Skeletal muscle tissue (tissue), 4 donors: Measurements from ENCODE around the gene PEX10. TPM values are rescaled to one million over a fixed set of nuclear protein-coding genes. Genes with fewer than 3 reads are reported as not detected.

Source experiments
- H3K27ac ChIP-seq: one replicate; pipeline ENCODE4 v1.7.0; 2013; ENCODE audit warnings: mild to moderate bottlenecking, low read depth, low read length, inconsistent platforms
- H3K27me3 ChIP-seq, 3 donors: one replicate each; pipeline ENCODE4 v1.7.0; 2013; ENCODE audit warnings: low read length in 3 of 3; ENCODE audit not compliant: control insufficient read depth in 3 of 3, insufficient read depth in 3 of 3
- H3K36me3 ChIP-seq, 3 donors: one replicate each; pipeline ENCODE4 v1.7.0; 2013; ENCODE audit warnings: low read length in 3 of 3; ENCODE audit not compliant: control insufficient read depth in 3 of 3, insufficient read depth in 3 of 3
- H3K4me1 ChIP-seq, 3 donors: one replicate each; pipeline ENCODE4 v1.7.0; 2013; ENCODE audit warnings: low read length in 3 of 3, mild to moderate bottlenecking in 3 of 3; ENCODE audit not compliant: control insufficient read depth in 3 of 3, insufficient read depth in 3 of 3
- H3K4me3 ChIP-seq, 3 donors: one replicate each; pipeline ENCODE4 v1.7.0; 2013; ENCODE audit warnings: low read length in 3 of 3
- H3K9ac ChIP-seq, 3 donors: one replicate each; pipeline ENCODE4 v1.7.0; 2013; ENCODE audit warnings: low read length in 3 of 3, mild to moderate bottlenecking in 3 of 3, moderate library complexity in 2 of 3, low read depth in 1 of 3
- H3K9me3 ChIP-seq, 3 donors: one replicate each; pipeline ENCODE4 v1.7.0; 2013; ENCODE audit warnings: low read length in 3 of 3; ENCODE audit not compliant: control insufficient read depth in 3 of 3
- total RNA-seq: library from RNA; depleted of rRNA; stranded (reverse); fragments of >200 nt; gene quantifications from one replicate; pipeline ENCODE4 v1.2.3, GENCODE V29; 2014
- donor health status: Osteomylitis.

Gene PEX10
- total RNA-seq, 1 donor from 2014 or later = 27.1 TPM

- no peaks in the 10 kb centered on the region for H3K36me3 ChIP-seq
- H3K27ac ChIP-seq = no peak overlapping the region
- H3K4me3 ChIP-seq = no peak overlapping the region
- H3K9me3 ChIP-seq = peaks cover 2 to 7% (median 5%) of the 10 kb centered on the region in 3 donors
- H3K27me3 ChIP-seq = peaks cover 37 to 62% (median 53%) of the 10 kb centered on the region in 3 donors
- no peaks in the 10 kb centered on the region for H3K4me1 ChIP-seq
- H3K9ac ChIP-seq = no peak overlapping the region
These were observed 15.6 kb upstream of the PEX10 start for GRCh38 chr1:2427976-2428375.

- Histone ChIP-seq H3K27ac (no peak overlapping the region), H3K9me3 (peaks cover 2 to 7% (median 5%) of the 10 kb centered on the region in 3 donors), H3K4me3 (no peak overlapping the region), H3K36me3 (no peaks in the 10 kb centered on the region), H3K9ac (no peak overlapping the region), H3K4me1 (no peaks in the 10 kb centered on the region), H3K27me3 (peaks cover 34 to 52% (median 43%) of the 10 kb centered on the region in 3 donors)
These were observed 14.7 kb upstream of the PEX10 start for GRCh38 chr1:2427051-2427450.

- Histone ChIP-seq H3K9me3 (peaks cover 2 to 7% (median 5%) of the 10 kb centered on the region in 3 donors), H3K27me3 (peaks cover 34 to 48% (median 38%) of the 10 kb centered on the region in 3 donors), H3K4me3 (no peak overlapping the region)
These were observed 14.2 kb upstream of the PEX10 start for GRCh38 chr1:2426540-2426939.

GRCh38 chr1:2425892-2426291, 13.5 kb upstream of the PEX10 start:
- H3K4me3 ChIP-seq = no peak overlapping the region
- H3K9me3 ChIP-seq = peaks cover 2 to 7% (median 5%) of the 10 kb centered on the region in 3 donors
- peaks cover 31 to 41% (median 36%) of the 10 kb centered on the region in 3 donors for H3K27me3 ChIP-seq
- no peak overlapping the region for H3K27ac ChIP-seq
- H3K4me1 ChIP-seq = no peaks in the 10 kb centered on the region
- H3K36me3 ChIP-seq = no peaks in the 10 kb centered on the region
- no peak overlapping the region for H3K9ac ChIP-seq

More at GRCh38 chr1:2426540-2426939, 14.2 kb upstream of the PEX10 start:
- H3K36me3 ChIP-seq = no peaks in the 10 kb centered on the region
- H3K4me1 ChIP-seq = no peaks in the 10 kb centered on the region
- H3K9ac ChIP-seq = no peak overlapping the region
- H3K27ac ChIP-seq = no peak overlapping the region

GRCh38 chr1:2422523-2422922, 10.2 kb upstream of the PEX10 start:
- H3K9ac ChIP-seq = no peak overlapping the region
- no peaks in the 10 kb centered on the region for H3K36me3 ChIP-seq
- no peak overlapping the region for H3K4me3 ChIP-seq
- H3K4me1 ChIP-seq = no peaks in the 10 kb centered on the region
- H3K9me3 ChIP-seq = peaks cover 2 to 7% (median 5%) of the 10 kb centered on the region in 3 donors
- peaks cover 42 to 44% (median 43%) of the 10 kb centered on the region in 3 donors for H3K27me3 ChIP-seq
- no peak overlapping the region for H3K27ac ChIP-seq

GRCh38 chr1:2419416-2419815, 7.1 kb upstream of the PEX10 start:
- Histone ChIP-seq H3K27me3 (peaks cover 48 to 59% (median 52%) of the 10 kb centered on the region in 3 donors), H3K4me1 (peaks cover 1 to 2% (median 2%) of the 10 kb centered on the region in 3 donors), H3K27ac (no peak overlapping the region), H3K36me3 (no peaks in the 10 kb centered on the region), H3K9me3 (peaks cover 2 to 7% (median 5%) of the 10 kb centered on the region in 3 donors), H3K9ac (no peak overlapping the region), H3K4me3 (no peak overlapping the region)

- Histone ChIP-seq H3K9me3 (peaks cover 2 to 7% (median 5%) of the 10 kb centered on the region in 3 donors), H3K9ac (no peak overlapping the region), H3K36me3 (no peaks in the 10 kb centered on the region), H3K27ac (no peak overlapping the region), H3K4me3 (no peak overlapping the region), H3K4me1 (peaks cover 7% of the 10 kb centered on the region in 3 donors), H3K27me3 (peaks cover 48 to 59% (median 52%) of the 10 kb centered on the region in 3 donors)
These were observed 6.5 kb upstream of the PEX10 start for GRCh38 chr1:2418791-2419320.

GRCh38 chr1:2417833-2418225, 5.5 kb upstream of the PEX10 start:
- Histone ChIP-seq H3K4me1 (peaks cover 16 to 17% (median 16%) of the 10 kb centered on the region in 3 donors), H3K27me3 (peaks cover 48 to 54% (median 50%) of the 10 kb centered on the region in 3 donors), H3K27ac (no peak overlapping the region), H3K4me3 (no peak overlapping the region), H3K9ac (no peak overlapping the region), H3K9me3 (no peaks in the 10 kb centered on the region), H3K36me3 (no peaks in the 10 kb centered on the region)

GRCh38 chr1:2417083-2417832, 4.9 kb upstream of the PEX10 start:
- Histone ChIP-seq H3K27ac (no peak overlapping the region), H3K9ac (no peak overlapping the region), H3K9me3 (no peaks in the 10 kb centered on the region), H3K27me3 (peaks cover 48 to 54% (median 48%) of the 10 kb centered on the region in 3 donors), H3K4me1 (peaks cover 16 to 20% (median 16%) of the 10 kb centered on the region in 3 donors), H3K36me3 (no peaks in the 10 kb centered on the region), H3K4me3 (no peak overlapping the region)

GRCh38 chr1:2416403-2416802, 4.0 kb upstream of the PEX10 start:
- H3K4me3 ChIP-seq = no peak overlapping the region
- peaks cover 47 to 54% (median 48%) of the 10 kb centered on the region in 3 donors for H3K27me3 ChIP-seq

More at GRCh38 chr1:2416403-2416802, 4.0 kb upstream of the PEX10 start:
- peaks cover 22 to 28% (median 23%) of the 10 kb centered on the region in 3 donors for H3K4me1 ChIP-seq
- H3K9ac ChIP-seq = no peak overlapping the region
- no peaks in the 10 kb centered on the region for H3K36me3 ChIP-seq
- H3K27ac ChIP-seq = no peak overlapping the region
- H3K9me3 ChIP-seq = no peaks in the 10 kb centered on the region
